NT2/D1 (cell line): ENCODE data around the gene MICAL2.

Source experiments
- SUZ12 ChIP-seq: IDR thresholded peaks from 2 replicates; pipeline ENCODE4 v1.6.1; 2011; ENCODE audit not compliant: insufficient read length, insufficient read depth; ENCODE audit errors: extremely low read depth
- ZNF274 ChIP-seq: IDR thresholded peaks from 2 replicates; pipeline ENCODE4 v1.6.1; 2011; ENCODE audit warnings: mild to moderate bottlenecking, low read depth, low read length

DNA sequence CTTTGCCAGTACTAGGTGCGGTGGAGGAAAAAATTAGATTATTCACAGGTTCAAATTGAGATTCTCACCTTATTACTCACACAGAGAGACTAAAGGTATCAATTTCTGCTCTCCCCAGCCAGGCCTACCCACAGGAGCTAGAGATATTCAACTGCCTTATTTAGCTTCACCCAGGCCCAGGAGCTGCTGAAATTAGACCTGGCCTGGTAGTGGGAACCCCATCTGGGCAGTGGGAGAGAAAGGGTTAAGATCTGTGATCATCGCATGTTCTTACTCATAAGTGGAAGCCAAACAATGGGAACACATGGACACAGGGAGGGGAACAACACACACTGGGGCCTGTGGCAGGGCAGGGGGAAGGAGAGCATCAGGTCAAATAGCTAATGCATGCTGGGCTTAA is 20.9 kb upstream of the MICAL2 start:
- TF ChIP-seq ZNF274 = no peak
- TF ChIP-seq SUZ12 = no peak
